ENCODE results near the gene DIRAS2.

DNA sequence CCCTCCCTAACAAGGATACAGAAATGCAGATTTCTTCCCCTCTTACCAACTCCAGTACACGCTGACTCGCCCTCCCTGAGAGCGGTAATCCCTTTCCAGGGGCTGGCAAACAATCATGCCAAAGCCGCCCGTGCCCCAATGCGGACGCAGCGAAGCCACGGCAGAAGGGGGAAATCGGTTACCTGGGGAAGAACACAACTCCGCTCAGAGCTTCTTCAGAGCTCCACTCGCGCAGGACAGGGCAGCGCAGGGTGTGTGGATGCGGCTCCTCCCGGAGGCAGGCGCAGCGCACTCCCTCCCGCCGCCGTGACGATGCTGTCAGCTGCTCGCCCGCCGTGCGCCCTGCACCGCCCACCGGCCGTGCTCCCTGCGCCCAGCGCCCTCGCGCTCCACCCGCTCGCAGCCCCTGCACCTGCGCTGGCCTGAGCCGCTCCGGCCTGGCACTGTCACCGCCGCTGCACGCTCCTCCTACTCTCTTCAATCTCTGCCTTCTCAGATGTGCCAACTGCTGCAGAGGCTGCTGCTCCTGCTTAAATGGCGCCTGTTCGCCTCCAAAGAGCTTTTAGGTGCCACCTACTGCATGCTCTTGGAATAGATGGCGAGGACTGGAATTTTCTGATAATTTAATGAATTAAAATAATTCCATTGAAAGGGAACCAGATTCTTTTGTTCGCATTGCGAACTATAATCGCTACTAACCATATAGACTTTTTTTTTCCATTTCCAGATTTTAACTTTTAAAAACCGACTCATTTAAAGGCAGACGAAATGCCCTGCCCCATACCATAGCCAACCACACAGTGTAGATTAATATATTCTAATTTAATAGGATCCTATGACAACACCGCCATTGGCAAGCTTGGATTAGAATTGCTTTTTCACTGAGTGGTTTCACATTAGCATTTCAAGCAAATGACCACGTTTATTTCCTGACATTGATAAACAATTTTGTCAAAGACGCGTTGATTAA lies at the start of gene DIRAS2:
- TF ChIP-seq, protein P1, sequence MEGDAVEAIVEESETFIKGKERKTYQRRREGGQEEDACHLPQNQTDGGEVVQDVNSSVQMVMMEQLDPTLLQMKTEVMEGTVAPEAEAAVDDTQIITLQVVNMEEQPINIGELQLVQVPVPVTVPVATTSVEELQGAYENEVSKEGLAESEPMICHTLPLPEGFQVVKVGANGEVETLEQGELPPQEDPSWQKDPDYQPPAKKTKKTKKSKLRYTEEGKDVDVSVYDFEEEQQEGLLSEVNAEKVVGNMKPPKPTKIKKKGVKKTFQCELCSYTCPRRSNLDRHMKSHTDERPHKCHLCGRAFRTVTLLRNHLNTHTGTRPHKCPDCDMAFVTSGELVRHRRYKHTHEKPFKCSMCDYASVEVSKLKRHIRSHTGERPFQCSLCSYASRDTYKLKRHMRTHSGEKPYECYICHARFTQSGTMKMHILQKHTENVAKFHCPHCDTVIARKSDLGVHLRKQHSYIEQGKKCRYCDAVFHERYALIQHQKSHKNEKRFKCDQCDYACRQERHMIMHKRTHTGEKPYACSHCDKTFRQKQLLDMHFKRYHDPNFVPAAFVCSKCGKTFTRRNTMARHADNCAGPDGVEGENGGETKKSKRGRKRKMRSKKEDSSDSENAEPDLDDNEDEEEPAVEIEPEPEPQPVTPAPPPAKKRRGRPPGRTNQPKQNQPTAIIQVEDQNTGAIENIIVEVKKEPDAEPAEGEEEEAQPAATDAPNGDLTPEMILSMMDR (conservative IDR thresholded peaks at IDR 0.05), result peak; percentile 79
- no peak for TF ChIP-seq EZH2 (IDR thresholded peaks at IDR 0.05; ENCODE audit: low read depth)
